Progenitor cell of endocrine pancreas (in vitro differentiated cells): ENCODE data around the gene PSRC1. TPM values are rescaled to one million over a fixed set of nuclear protein-coding genes. Genes with fewer than 3 reads are reported as not detected.

Experiments used
- DNase-seq: peaks from one replicate; pipeline ENCODE4 v3.0.0; 2021; ENCODE audit warnings: low spot score; ENCODE audit not compliant: unreplicated experiment
- H3K27ac Mint-ChIP-seq: 2 replicates; pipeline ENCODE4 v1.8.0; 2021; ENCODE audit warnings: mild to moderate bottlenecking, moderate library complexity, mixed read lengths
- H3K27me3 Mint-ChIP-seq: 2 replicates; pipeline ENCODE4 v1.8.0; 2021; ENCODE audit warnings: mixed read lengths
- H3K36me3 Mint-ChIP-seq: 2 replicates; pipeline ENCODE4 v1.8.0; 2022; ENCODE audit warnings: mixed read lengths; ENCODE audit not compliant: insufficient read depth
- H3K4me1 Mint-ChIP-seq: 2 replicates; pipeline ENCODE4 v1.8.0; 2021; ENCODE audit warnings: low read depth, mixed read lengths
- H3K4me3 Mint-ChIP-seq: 2 replicates; pipeline ENCODE4 v1.8.0; 2021; ENCODE audit warnings: low read depth, mild to moderate bottlenecking, moderate library complexity, mixed read lengths
- H3K9me3 Mint-ChIP-seq: 2 replicates; pipeline ENCODE4 v1.8.0; 2021; ENCODE audit warnings: low read depth, mixed read lengths
- total RNA-seq: library from RNA; stranded (reverse); gene quantifications from 2 replicates; pipeline ENCODE4 v1.2.1, GENCODE V29; 2021
- TF ChIP-seq, protein P1 (sequence below): fragments of 200-600 bp; sonication (generic); IDR thresholded peaks from one replicate; pipeline ENCODE4 v1.5.0; 2021; ENCODE audit warnings: antibody characterized with exemption, mild to moderate bottlenecking; ENCODE audit not compliant: unreplicated experiment

PSRC1 gene
- total RNA-seq, 1 donor from 2014 or later, result 29.4 TPM

DNA sequence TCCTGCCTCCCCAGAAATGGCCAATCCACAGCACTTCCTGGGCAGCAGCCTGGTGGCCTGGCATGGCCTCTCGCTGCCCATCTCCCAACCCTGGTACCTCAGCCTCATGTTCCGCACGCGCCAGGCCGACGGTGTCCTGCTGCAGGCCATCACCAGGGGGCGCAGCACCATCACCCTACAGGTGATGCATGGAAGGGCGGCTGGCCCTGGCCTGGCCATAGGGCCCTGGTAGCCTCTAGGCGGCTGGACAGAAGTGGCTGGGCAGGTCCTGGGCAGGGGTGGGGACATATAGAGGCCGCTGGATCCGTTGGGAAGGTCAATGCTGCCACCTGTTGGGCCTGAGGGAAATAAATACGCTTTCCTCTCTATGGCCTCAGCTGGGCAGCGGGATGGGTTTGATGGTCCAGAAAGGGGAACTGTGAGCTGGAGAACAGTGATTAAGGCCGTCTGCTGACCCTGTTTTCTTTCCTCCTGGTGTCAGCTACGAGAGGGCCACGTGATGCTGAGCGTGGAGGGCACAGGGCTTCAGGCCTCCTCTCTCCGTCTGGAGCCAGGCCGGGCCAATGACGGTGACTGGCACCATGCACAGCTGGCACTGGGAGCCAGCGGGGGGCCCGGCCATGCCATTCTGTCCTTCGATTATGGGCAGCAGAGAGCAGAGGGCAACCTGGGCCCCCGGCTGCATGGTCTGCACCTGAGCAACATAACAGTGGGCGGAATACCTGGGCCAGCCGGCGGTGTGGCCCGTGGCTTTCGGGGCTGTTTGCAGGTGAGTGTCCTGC is 19.2 kb downstream of the PSRC1 start:
- no peaks in the 10 kb centered on the region for H3K27me3 Mint-ChIP-seq
- no peak overlapping the region for H3K4me3 Mint-ChIP-seq
- no peaks in the 10 kb centered on the region for H3K9me3 Mint-ChIP-seq
- peaks cover 8% of the 10 kb centered on the region for H3K36me3 Mint-ChIP-seq
- TF ChIP-seq, protein P1, sequence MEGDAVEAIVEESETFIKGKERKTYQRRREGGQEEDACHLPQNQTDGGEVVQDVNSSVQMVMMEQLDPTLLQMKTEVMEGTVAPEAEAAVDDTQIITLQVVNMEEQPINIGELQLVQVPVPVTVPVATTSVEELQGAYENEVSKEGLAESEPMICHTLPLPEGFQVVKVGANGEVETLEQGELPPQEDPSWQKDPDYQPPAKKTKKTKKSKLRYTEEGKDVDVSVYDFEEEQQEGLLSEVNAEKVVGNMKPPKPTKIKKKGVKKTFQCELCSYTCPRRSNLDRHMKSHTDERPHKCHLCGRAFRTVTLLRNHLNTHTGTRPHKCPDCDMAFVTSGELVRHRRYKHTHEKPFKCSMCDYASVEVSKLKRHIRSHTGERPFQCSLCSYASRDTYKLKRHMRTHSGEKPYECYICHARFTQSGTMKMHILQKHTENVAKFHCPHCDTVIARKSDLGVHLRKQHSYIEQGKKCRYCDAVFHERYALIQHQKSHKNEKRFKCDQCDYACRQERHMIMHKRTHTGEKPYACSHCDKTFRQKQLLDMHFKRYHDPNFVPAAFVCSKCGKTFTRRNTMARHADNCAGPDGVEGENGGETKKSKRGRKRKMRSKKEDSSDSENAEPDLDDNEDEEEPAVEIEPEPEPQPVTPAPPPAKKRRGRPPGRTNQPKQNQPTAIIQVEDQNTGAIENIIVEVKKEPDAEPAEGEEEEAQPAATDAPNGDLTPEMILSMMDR, result peak; percentile 100
- peaks cover 2% of the 10 kb centered on the region for H3K4me1 Mint-ChIP-seq
- DNase-seq, result peak; percentile 97
- peak overlapping the region; percentile 71 for H3K27ac Mint-ChIP-seq

DNA sequence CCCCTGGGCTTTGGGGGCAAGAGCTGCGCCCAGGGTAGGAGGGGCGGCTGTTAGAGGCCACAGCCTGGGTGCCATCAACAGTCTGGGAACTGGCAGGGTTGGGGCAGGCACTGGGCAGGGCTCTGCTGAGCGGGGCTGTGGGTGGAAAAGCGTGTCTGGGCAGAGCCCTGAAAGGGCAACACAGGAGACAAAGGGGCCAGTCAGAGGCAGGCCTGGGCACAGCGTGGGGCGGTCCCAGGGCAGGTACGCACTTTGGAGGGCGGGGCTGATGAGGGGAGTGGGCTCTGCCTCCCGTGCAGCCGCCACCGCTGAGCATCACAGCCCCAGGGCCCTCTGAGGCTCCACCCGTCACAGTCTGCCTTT is 19.7 kb downstream of the PSRC1 start:
- Mint-ChIP-seq H3K4me3 (no peak overlapping the region), H3K27me3 (no peaks in the 10 kb centered on the region), H3K4me1 (peaks cover 2% of the 10 kb centered on the region), H3K27ac (peak overlapping the region; percentile 71), H3K9me3 (no peaks in the 10 kb centered on the region), H3K36me3 (peaks cover 8% of the 10 kb centered on the region)
- no peak for DNase-seq
- TF ChIP-seq, protein P1, result no peak

DNA sequence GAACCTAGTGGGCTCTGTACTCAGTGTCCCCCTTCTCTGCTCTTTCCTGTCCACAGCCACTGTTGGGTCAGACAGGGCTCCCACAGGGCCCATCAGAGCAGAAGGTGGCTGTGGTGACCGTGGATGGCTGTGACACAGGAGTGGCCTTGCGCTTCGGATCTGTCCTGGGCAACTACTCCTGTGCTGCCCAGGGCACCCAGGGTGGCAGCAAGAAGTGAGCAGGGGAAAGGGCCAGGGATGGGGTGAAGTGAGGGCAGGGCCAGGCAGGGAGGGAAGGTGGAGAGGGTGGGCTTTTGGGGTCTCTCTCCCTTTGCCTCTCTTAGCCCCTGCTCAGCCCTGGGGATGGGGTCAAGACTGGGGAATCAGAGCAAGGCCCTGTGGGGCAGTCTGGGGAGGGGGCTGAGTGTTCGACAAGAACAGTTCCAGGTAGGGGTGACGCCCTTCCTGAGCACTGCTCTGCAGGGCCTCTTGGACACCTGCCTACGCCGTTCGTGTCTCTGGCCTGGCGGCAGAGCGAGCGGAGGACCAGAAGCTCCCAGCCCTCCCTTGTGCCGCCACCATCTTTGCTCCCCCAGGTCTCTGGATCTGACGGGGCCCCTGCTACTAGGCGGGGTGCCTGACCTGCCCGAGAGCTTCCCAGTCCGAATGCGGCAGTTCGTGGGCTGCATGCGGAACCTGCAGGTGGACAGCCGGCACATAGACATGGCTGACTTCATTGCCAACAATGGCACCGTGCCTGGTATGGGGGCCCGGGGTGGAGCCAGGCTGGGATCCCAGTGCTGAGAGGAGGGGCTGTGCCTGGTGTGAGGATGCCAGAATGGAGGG is 20.5 kb downstream of the PSRC1 start:
- Mint-ChIP-seq H3K27ac (no peak overlapping the region), H3K9me3 (no peaks in the 10 kb centered on the region)

DNA sequence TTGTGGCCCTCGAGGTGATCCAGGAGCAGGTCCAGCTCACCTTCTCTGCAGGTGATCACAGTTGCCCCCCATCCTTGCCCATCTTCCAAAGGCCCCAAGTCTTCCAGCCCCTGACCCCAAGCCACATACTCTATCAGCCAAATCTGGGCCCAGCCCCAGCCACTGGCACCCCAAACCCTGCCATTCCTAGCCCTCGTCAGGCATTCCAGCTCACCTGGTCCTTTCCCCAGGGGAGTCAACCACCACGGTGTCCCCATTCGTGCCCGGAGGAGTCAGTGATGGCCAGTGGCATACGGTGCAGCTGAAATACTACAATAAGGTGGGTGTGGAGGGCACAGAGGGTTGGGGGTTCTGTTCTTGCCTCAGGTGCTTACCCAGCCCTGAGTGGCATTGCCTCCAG is 21.4 kb downstream of the PSRC1 start:
- TF ChIP-seq, protein P1, result no peak
- Mint-ChIP-seq H3K27me3 (no peaks in the 10 kb centered on the region), H3K9me3 (no peaks in the 10 kb centered on the region), H3K4me3 (no peak overlapping the region), H3K4me1 (peaks cover 2% of the 10 kb centered on the region), H3K36me3 (peaks cover 6% of the 10 kb centered on the region), H3K27ac (no peak overlapping the region)
- DNase-seq, result no peak

More for the DNA sequence above, 20.5 kb downstream of the PSRC1 start:
- Mint-ChIP-seq H3K4me3 (no peak overlapping the region), H3K36me3 (peaks cover 5% of the 10 kb centered on the region), H3K27me3 (no peaks in the 10 kb centered on the region), H3K4me1 (peaks cover 2% of the 10 kb centered on the region)
- DNase-seq, result no peak
- TF ChIP-seq, protein P1, result no peak

DNA sequence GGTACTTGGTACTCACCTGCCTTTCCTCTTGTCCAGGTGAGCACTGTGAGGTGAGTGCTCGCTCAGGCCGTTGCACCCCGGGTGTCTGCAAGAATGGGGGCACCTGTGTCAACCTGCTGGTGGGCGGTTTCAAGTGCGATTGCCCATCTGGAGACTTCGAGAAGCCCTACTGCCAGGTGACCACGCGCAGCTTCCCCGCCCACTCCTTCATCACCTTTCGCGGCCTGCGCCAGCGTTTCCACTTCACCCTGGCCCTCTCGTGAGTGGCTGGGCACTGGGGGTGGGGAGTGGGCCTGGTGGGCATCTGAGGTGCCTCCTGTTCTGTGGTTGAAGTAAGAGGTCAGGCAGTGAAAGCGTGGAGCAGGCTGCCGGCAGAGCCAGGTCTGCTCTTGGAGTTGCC is 21.9 kb downstream of the PSRC1 start:
- Mint-ChIP-seq H3K4me3 (no peak overlapping the region), H3K27me3 (no peaks in the 10 kb centered on the region), H3K36me3 (peaks cover 7% of the 10 kb centered on the region), H3K4me1 (peaks cover 4% of the 10 kb centered on the region), H3K27ac (no peak overlapping the region), H3K9me3 (no peaks in the 10 kb centered on the region)
- TF ChIP-seq, protein P1, result no peak
- DNase-seq, result no peak
